Duodenal mucosa (tissue), 2 donors: ENCODE results near the gene RNF157.
"Not testable (repeated sequence)": the region's sequence is repeated elsewhere in the genome, so short reads cannot be mapped to it uniquely, and the experiment has no call there.

Experiments
- H3K27ac ChIP-seq: one replicate; pipeline ENCODE4 v1.7.0; 2013; ENCODE audit warnings: low read depth, low read length
- H3K27me3 ChIP-seq, 2 donors: one replicate each; pipeline ENCODE4 v1.7.0; 2013; ENCODE audit warnings: low read length in 2 of 2, control low read depth in 1 of 2; ENCODE audit not compliant: insufficient read depth in 2 of 2, control insufficient read depth in 1 of 2
- H3K36me3 ChIP-seq, 2 donors: one replicate each; pipeline ENCODE4 v1.7.0; 2013; ENCODE audit warnings: low read length in 2 of 2, control low read depth in 1 of 2; ENCODE audit not compliant: insufficient read depth in 2 of 2, control insufficient read depth in 1 of 2
- H3K4me1 ChIP-seq, 2 donors: one replicate each; pipeline ENCODE4 v1.7.0; 2013; ENCODE audit warnings: low read length in 2 of 2, control low read depth in 1 of 2; ENCODE audit not compliant: insufficient read depth in 2 of 2, control insufficient read depth in 1 of 2
- H3K4me3 ChIP-seq, 2 donors: one replicate each; pipeline ENCODE4 v1.7.0; 2013; ENCODE audit warnings: low read length in 2 of 2, low read depth in 1 of 2
- H3K9ac ChIP-seq, 2 donors: one replicate each; pipeline ENCODE4 v1.7.0; 2013; ENCODE audit warnings: low read length in 2 of 2, low read depth in 1 of 2
- H3K9me3 ChIP-seq, 2 donors: one replicate each; pipeline ENCODE4 v1.7.0; 2013; ENCODE audit warnings: low read length in 2 of 2, control low read depth in 1 of 2; ENCODE audit not compliant: control insufficient read depth in 1 of 2

Gene RNF157

DNA sequence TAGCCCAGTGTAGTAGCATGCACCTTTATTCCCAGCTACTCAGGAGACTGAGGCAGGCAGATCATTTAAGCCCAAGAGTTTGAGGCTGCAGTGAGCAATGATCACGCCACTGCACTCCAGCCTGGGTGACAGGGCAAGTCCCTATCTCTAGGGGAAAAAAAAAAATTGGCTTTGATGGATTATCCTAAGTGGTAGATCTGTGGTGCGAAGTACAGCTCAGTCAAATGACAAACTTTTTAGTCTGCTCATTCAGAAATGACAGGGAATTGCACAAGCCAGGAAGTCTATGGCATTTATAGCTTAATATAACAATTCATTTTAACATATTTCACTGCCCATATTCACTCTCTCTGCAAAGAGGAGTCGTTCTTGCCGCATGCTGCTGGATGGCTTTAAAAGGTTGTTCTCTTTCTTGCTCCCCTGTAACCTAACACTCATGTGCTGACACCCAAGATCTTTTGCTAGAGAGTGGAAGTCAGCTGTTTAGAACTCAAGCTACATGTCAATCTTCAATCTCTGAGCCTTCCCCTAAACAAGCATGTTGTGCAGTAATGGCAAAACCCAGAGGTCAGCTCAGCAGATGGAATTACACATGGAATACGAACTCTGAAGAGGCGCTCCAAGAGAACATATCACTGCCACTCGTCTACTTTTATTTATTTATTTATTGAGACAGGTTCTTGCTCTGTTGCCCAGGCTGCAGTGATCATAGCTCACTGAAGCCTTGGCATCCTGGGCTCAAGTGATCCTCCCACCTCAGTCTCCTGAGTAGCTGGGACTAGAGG lies 32.8 kb downstream of the RNF157 start:
- H3K9me3 ChIP-seq, result no peaks in the 10 kb centered on the region
- H3K4me1 ChIP-seq, result peaks cover 5 to 7% of the 10 kb centered on the region in 2 donors
- H3K36me3 ChIP-seq, result peaks cover 0 to 13% of the 10 kb centered on the region in 2 donors
- H3K27ac ChIP-seq, result no peak overlapping the region
- no peak overlapping the region for H3K9ac ChIP-seq
- no peak overlapping the region for H3K4me3 ChIP-seq
- H3K27me3 ChIP-seq, result no peaks in the 10 kb centered on the region

DNA sequence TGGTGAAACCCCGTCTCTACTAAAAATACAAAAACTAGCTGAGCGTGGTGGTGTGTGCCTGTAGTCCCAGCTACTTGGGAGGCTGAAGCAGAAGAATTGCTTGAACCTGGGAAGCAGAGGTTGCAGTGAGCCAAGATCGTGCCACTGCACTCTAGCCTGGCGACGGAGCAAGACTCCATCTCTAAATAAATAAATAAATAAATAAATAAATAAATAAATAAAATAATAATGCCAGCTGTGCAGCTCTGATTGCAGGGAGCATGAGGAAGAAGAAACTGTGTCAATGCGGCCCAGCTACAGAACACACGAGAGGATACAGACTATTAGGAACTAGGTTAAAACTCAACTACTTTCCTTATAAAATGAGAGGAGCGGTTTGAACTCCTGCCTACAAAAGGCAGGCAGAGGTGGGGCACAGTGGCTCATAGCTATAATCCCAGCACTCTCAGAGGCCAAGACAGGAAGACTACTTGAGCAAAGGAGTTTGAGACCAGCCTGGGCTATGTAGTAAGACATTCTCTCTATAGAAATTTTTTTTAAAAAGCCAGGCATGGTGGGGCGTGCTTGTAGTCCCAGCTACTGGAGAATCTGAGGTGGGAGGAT lies 34.6 kb downstream of the RNF157 start:
- H3K4me3 ChIP-seq, H3K9ac ChIP-seq, H3K36me3 ChIP-seq, H3K4me1 ChIP-seq, H3K27ac ChIP-seq, H3K9me3 ChIP-seq, H3K27me3 ChIP-seq: not testable (repeated sequence)

DNA sequence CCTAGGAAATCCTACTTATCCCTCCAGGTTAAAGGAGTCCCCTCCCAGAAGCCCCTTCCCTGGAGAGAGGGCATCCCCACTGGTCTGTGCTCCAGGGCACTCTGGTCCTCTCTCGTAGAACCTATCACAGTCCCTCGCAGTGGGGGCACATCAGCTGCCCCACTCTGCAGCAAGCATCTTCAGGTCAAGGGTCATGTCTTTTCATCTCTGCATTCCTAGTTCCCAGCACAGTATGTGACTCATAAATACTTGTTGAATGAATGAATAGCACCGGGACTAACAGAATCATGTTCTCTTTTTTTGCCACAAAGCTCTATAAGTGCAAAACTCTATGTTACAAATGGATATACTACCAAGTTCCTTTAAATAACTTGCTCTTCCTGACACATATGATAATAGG lies 36.0 kb downstream of the RNF157 start:
- peaks cover 5 to 7% of the 10 kb centered on the region in 2 donors for H3K4me1 ChIP-seq
- no peaks in the 10 kb centered on the region for H3K27me3 ChIP-seq
- H3K4me3 ChIP-seq, result no peak overlapping the region
- H3K9ac ChIP-seq, result no peak overlapping the region
- H3K9me3 ChIP-seq, result no peaks in the 10 kb centered on the region
- peaks cover 0 to 5% of the 10 kb centered on the region in 2 donors for H3K36me3 ChIP-seq
- H3K27ac ChIP-seq, result no peak overlapping the region

DNA sequence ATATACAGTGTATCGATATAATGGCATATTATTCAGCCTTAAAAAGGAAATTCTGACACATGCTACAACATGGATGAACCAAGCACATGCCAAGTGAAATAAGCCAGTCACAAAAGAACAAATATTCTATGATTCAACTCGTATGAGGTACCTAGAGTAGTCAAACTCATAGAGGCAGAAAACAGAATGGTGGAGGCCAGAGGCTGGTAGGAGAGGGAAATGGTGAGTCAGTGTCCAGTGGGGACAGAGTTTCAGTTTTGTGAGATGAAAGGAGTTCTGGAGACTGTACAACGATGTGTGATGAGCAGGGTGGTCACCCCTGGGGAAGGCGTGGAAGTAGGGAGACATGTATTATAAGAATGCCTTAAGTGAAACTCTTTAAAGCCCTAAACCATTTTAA lies 39.9 kb downstream of the RNF157 start:
- Histone ChIP-seq H3K4me3 (no peak overlapping the region), H3K27me3 (no peaks in the 10 kb centered on the region), H3K27ac (no peak overlapping the region), H3K36me3 (peaks cover 0 to 12% of the 10 kb centered on the region in 2 donors), H3K9me3 (no peaks in the 10 kb centered on the region), H3K4me1 (no peaks in the 10 kb centered on the region), H3K9ac (no peak overlapping the region)

DNA sequence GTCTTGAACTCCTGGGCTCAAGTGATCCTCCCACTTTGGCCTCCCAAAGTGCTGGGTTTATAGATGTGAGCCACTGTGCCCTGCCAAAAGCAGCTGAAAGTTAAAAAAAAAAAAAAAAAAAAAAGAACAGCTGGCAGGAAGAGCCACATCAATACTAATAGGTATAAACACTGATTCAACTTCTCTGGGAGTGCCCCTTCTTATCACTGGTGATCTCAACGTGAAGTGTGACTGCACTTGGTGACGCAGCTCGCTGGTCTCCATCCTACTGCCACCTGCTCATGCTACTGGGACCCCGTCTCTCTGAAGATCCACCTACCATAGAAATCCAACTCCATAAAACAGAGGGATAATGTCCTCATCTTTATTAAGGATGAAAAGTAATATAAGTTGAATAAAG lies 40.8 kb downstream of the RNF157 start:
- no peaks in the 10 kb centered on the region for H3K4me1 ChIP-seq
- H3K9me3 ChIP-seq, result no peaks in the 10 kb centered on the region
- no peak overlapping the region for H3K4me3 ChIP-seq
- peaks cover 0 to 12% of the 10 kb centered on the region in 2 donors for H3K36me3 ChIP-seq
- H3K27ac ChIP-seq, result no peak overlapping the region
- no peaks in the 10 kb centered on the region for H3K27me3 ChIP-seq
- H3K9ac ChIP-seq, result no peak overlapping the region

DNA sequence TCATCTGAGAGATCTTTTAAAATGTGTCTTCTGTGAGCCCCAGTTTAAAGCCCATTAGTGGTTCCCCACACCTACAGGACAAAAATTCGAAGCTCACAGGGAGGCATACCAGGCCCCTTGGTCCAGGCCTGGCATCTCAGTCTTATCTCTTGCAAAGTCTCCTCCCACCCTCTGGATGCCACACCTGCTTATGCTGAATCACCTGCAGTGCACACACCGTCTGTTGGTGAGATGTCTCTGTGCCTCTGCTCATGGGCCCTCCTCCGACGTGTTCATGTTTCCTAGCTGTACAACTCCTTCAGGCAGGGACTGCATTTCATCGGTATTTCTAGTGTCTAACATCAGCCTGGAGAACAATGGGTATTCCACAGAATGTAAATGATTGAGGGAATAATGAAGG lies 41.6 kb downstream of the RNF157 start:
- H3K27me3 ChIP-seq, result no peaks in the 10 kb centered on the region
- no peak overlapping the region for H3K27ac ChIP-seq
- peaks cover 0 to 12% of the 10 kb centered on the region in 2 donors for H3K36me3 ChIP-seq
- no peak overlapping the region for H3K4me3 ChIP-seq
- no peaks in the 10 kb centered on the region for H3K4me1 ChIP-seq
- H3K9me3 ChIP-seq, result no peaks in the 10 kb centered on the region
- no peak overlapping the region for H3K9ac ChIP-seq

DNA sequence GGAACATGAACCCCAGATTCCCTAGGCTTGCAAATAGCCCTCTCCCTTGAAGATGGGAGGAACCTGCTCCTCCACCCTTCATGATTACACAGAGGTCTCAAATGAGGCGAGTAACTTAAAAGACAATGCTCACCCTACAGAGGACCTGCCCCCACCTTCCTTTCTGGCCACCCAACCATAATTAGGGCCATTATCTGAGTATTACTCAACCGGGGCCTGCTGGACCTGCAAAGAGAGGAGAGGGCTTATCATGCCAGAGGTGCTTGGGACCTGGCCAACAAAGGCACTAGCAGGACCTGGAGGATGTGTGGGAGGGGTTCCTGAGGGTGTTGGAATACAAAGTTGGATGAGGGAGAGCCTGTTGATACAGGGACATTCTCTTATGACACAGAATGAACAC lies 42.4 kb downstream of the RNF157 start:
- peaks cover 0 to 12% of the 10 kb centered on the region in 2 donors for H3K36me3 ChIP-seq
- H3K9me3 ChIP-seq, result no peaks in the 10 kb centered on the region
- no peak overlapping the region for H3K27ac ChIP-seq
- no peaks in the 10 kb centered on the region for H3K4me1 ChIP-seq
- no peaks in the 10 kb centered on the region for H3K27me3 ChIP-seq
- H3K4me3 ChIP-seq, result no peak overlapping the region
- H3K9ac ChIP-seq, result no peak overlapping the region

DNA sequence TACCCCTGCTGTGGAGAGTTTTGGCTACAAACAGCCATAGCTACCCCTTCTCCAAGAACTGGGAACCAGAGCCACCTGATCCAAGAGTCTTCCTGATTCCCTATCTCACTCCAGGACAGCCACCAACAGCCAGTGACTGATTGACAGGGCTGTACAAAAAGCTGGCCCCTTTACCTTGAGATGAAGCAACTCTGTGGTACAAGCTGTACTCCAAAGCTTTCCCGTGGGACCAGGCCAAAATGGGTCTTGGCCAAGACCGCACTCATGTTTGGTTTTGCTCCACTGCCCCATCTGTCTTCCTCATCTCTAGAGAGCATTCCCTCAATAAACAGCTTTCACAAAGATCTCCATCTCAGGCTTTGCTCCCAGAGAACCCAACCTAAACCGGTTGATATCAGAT lies 43.6 kb downstream of the RNF157 start:
- Histone ChIP-seq H3K4me3 (no peak overlapping the region), H3K36me3 (peaks cover 0 to 12% of the 10 kb centered on the region in 2 donors), H3K27me3 (no peaks in the 10 kb centered on the region), H3K9ac (no peak overlapping the region), H3K9me3 (no peaks in the 10 kb centered on the region), H3K27ac (no peak overlapping the region), H3K4me1 (peaks cover 8% of the 10 kb centered on the region in 2 donors)

DNA sequence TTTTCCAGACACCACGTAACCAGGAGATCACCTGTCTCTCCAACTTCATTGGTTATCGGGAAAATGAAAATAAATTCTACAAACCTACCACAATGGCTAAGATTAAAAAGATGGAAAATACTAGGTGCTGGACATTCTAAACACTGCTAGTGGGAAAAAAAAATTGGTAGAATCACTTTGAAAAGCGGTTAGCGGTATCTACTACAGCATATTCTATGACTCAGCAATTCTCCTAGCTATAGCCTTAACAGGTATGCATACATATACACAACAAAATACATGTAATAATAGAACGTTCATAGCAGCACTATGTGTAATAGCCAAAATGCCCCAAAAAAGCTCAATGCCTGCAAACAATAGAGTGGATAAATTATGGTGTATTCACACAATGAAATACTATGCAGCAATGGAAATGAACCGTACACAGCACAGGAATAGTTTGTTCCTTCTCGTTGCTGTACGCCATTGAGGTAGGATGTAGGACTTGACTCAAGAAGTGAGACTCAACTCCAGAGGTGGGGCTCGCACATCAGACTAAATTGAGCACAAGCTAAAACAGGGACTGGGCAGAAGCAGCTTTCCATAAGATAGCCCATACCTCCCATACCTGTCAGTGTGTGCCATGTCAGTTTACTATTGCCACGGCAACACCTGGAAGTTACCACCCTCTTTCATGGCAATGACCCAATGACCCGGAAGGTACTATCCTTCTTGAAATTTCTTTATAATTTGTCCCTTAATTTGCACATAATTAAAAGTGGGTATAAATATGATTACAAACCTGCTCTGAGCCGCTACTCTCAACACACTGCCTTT lies 44.8 kb downstream of the RNF157 start:
- peaks cover 0 to 9% of the 10 kb centered on the region in 2 donors for H3K36me3 ChIP-seq
- H3K4me1 ChIP-seq, result peaks cover 8% of the 10 kb centered on the region in 2 donors
- no peak overlapping the region for H3K9ac ChIP-seq
- H3K27me3 ChIP-seq, result no peaks in the 10 kb centered on the region
- no peaks in the 10 kb centered on the region for H3K9me3 ChIP-seq
- H3K4me3 ChIP-seq, result no peak overlapping the region
- H3K27ac ChIP-seq, result no peak overlapping the region

DNA sequence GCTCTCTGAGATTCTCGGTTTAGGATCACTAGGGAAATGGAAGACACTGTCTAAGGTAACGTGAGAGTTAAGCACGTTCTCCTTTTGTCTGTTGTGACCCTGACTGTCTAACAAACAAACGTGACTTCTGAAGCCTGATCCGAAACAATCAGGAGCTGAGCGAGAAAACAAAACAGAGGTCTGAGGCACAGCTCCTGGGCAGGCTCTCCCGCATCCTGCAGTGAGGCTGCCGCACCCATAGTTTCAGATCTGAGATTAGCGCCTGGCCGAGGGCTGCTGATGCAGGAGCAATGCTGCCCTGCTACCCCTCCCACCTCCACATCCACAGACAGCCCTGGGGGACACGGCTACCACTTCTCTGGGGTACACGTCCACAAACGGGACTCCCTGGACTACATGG lies 46.7 kb downstream of the RNF157 start:
- peaks cover 0 to 7% of the 10 kb centered on the region in 2 donors for H3K36me3 ChIP-seq
- no peaks in the 10 kb centered on the region for H3K9me3 ChIP-seq
- no peak overlapping the region for H3K9ac ChIP-seq
- no peak overlapping the region for H3K27ac ChIP-seq
- H3K27me3 ChIP-seq, result no peaks in the 10 kb centered on the region
- peaks cover 8 to 9% of the 10 kb centered on the region in 2 donors for H3K4me1 ChIP-seq
- no peak overlapping the region for H3K4me3 ChIP-seq
